SKM-1 treated with dmso at 0.1 percent for 144 hours (cell line): ENCODE data around the gene TRIO.
A peak's percentile ranks its signal among the peaks of the same experiment; 100 is the strongest.

Source experiments
- DNase-seq: peaks from one replicate; lab custom pipeline; 2025; ENCODE audit not compliant: unreplicated experiment; lab: John Stamatoyannopoulos, UW

TRIO gene

GRCh38 chr5:14445576-14446290 is 302.6 kb downstream of the TRIO start:
- DNase-seq, result peak; percentile 17

- no peak for DNase-seq
These were observed 305.1 kb downstream of the TRIO start for GRCh38 chr5:14447958-14448911.

DNA sequence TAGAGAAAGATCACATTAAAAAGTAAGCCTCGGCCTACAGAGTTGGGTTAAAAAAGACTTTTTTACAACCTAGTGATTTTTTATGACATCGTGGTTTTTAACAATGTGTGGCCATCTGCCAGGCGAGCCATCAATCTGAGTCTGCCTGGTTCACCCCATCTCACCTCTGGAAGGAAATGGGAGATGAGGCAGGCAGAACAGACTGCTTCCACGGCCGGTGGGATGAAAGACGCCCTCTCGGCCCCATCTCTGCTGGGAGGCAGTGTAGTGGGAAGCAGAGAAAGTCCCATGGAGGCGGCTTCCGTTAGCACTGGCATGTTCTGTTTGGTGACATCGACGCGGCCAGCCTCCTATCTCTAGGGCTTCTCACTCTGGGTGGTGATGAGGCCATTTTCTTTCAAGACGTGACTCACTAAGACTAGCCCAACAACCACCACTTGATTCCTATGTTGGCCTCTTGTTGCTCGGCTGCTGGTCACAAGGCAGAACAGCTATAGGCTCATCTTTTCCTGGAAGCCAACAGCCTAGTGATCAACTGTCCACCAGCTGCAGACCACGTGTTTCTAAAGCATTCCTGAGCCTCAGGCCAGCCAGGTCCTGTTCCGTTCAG is 306.0 kb downstream of the TRIO start:
- DNase-seq, result no peak

GRCh38 chr5:14450018-14450524 is 306.9 kb downstream of the TRIO start:
- DNase-seq, result no peak

GRCh38 chr5:14450742-14451141 is 307.6 kb downstream of the TRIO start:
- no peak for DNase-seq

DNA sequence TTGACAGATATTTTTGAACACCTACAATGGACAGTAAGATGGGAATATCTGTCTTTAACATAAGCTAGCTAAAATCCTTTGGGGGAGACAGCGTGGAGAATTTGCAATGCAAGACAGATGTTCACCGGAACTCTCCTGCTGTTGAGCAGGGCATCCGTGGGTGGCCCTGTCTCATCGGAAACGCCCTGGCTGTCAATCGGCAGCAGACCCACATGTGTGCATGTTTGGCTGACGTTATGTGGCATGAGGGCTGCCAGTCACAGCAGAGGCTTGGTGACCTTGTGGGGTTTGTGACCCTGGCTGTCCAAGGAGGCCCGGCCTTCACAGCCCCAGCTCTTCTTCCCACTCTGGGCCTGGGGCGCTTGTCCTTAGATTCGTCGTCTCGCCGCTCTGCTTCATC is 308.7 kb downstream of the TRIO start:
- DNase-seq, result no peak

- DNase-seq, result no peak
These were observed 309.7 kb downstream of the TRIO start for GRCh38 chr5:14452685-14453454.

DNA sequence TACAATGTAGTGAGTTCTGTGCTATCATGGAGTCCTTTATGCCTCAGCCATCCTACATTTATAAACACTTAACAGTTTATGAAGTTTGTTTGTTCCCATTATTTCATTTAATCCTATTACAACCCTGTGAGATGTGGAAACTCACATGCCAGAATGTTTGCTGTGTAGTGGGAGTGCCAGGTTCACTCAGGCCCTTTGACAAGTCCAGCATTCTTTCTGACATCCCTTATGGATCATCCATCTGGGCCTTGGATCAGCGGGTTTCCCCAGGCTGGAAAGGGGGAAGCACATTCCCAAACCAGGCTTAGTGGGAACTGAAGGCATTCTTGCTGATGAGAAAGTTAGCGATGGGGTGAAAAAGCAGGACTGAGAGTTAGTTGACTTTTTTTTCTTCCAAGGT is 310.3 kb downstream of the TRIO start:
- DNase-seq, result no peak

DNA sequence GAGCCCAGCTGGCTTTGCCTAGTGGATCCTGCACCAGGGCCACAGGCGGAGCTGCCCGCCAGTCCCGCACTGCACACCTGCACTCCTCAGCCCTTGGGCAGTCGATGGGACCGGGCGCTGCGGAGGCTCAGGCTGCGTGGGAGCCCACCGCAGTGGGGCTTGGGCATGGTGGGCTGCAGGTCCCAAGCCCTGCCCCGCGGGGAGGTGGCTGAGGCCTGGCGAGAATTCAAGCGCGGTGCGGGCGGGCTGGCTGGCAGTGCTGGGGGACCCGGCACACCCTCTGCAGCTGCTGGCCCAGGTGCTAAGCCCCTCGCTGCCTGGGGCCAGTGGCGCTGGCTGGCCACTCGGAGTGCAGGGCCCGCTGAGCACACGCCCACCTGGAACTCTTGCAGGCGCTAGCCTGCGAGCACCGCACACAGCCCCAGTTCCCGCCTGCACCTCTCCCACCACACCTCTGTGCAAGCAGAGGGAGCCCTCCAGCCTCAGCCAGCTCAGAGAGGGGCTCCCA is 312.7 kb downstream of the TRIO start:
- no peak for DNase-seq

DNA sequence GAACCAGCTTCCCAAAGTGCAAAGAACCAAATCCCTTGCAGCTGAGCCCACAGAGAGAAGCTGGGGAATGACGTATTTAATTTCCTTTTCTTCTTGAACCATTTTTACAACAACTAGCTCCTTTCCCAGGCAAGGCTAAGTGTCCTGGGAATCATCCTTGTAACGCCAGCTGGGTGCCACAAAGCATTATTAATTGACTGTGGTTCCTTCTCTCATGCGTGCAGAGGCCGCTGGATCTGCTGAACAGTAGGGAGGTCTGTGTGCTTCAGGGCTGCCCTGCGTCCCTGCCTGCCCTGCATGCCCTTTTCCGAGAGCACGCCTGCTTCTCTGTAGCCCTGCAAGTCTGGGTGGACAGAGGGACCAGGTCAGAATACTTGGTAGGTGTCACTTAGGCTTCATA is 314.3 kb downstream of the TRIO start:
- no peak for DNase-seq

GRCh38 chr5:14458414-14458813 is 315.3 kb downstream of the TRIO start:
- no peak for DNase-seq

GRCh38 chr5:14460844-14461398 is 317.8 kb downstream of the TRIO start:
- DNase-seq, result no peak

DNA sequence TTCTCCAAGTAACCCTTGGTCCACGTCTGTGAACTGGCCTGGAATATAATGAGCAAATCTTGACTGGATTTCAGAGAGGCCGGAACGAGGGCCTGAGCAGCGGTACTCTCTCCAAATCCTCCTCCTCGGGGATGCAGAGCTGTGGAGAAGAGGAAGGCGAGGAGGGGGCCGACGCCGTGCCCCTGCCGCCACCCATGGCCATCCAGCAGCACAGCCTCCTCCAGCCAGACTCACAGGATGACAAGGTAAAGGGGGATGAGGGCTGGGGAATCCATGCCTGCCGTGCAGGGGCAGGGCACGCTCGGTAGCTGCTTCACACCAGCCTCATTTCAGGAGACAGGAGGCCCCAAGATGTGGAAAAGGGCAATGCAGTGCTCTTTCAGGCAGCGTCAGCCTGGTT is 319.5 kb downstream of the TRIO start:
- no peak for DNase-seq

GRCh38 chr5:14463629-14464028 is 320.5 kb downstream of the TRIO start:
- DNase-seq, result peak; percentile 50

GRCh38 chr5:14464096-14464495 is 321.0 kb downstream of the TRIO start:
- no peak for DNase-seq

GRCh38 chr5:14464671-14465070 is 321.5 kb downstream of the TRIO start:
- no peak for DNase-seq

DNA sequence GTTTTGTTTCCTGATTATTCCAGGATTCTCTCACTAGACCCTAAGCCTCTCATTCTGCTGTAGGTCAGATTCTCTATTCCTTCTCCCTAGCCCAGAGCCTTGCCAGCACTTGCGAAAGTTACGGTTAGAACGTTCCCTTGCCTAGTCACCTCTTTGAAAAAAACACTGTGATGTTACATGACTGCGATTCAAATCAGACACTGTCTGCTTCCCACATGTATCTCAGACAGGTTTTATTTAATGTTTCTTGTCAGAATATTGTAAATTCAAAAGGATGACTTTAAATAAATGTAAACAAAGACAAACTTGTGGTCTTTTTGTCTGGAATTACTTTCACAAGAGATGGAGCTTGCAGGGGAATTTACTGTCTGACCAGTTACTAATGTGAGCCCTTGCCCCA is 322.0 kb downstream of the TRIO start:
- no peak for DNase-seq

DNA sequence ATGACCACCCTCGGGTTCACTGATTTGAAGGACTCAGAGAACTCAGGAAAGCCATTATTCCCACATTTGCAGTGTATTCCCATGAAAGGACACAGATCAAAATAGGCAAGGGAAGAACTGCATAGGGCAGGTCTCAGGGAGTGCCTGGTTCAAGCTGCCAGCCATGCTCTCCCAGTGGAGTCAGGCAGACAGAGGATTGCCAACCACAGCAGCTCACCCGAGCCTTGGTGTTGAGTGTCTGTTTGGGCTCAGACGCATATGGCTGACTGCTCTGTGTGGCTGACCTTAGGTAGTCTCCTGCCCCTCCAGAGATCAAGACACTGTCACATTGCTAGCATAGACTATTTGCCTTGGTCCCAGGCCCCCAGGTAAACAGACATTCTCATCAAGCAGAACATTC is 322.6 kb downstream of the TRIO start:
- DNase-seq, result no peak

GRCh38 chr5:14467251-14467650 is 324.1 kb downstream of the TRIO start:
- DNase-seq, result no peak

GRCh38 chr5:14467886-14468285 is 324.7 kb downstream of the TRIO start:
- no peak for DNase-seq
